HCT116 (cell line): ENCODE measurements around the gene SCTR.

Source experiments
- CEBPB ChIP-seq: IDR thresholded peaks from 2 replicates; pipeline ENCODE4 v1.6.1; 2012; ENCODE audit warnings: low read depth
- CTCF ChIP-seq, 3 experiments: fragments of 200-600 bp in 1 of 3; sonication (generic) in 1 of 3; IDR thresholded peaks in 2 of 3; conservative IDR thresholded peaks in 1 of 3; 2 replicates each; pipeline ENCODE4 v1.5.1; 2012 to 2017; ENCODE audit warnings: low read depth in 2 of 3, low read length in 2 of 3, antibody characterized with exemption in 1 of 3, borderline replicate concordance in 1 of 3, control low read depth in 1 of 3, mild to moderate bottlenecking in 1 of 3, mixed read lengths in 1 of 3, mixed run types in 1 of 3, moderate library complexity in 1 of 3; ENCODE audit not compliant: insufficient read depth in 1 of 3
- ELF1 ChIP-seq: IDR thresholded peaks from 2 replicates; pipeline ENCODE4 v1.6.1; 2012; ENCODE audit warnings: low read depth, borderline replicate concordance
- EZH2 ChIP-seq: fragments of 200-600 bp; sonication (generic); IDR thresholded peaks from 2 replicates; pipeline ENCODE4 v1.6.1; 2017; ENCODE audit warnings: antibody characterized with exemption, mixed run types
- FOSL1 ChIP-seq: IDR thresholded peaks from 2 replicates; pipeline ENCODE4 v1.6.1; 2012; ENCODE audit warnings: low read depth
- RAD21 ChIP-seq: IDR thresholded peaks from 2 replicates; pipeline ENCODE4 v1.6.1; 2012; ENCODE audit warnings: low read depth, mild to moderate bottlenecking
- ZNF274 ChIP-seq: fragments of 200-500 bp; sonication (Bioruptor generic); IDR thresholded peaks from 2 replicates; pipeline ENCODE4 v1.6.1; 2014; ENCODE audit warnings: mild to moderate bottlenecking, low read depth, low read length, inconsistent platforms
- TF ChIP-seq, protein P1 (sequence below): IDR thresholded peaks from 2 replicates; pipeline ENCODE4 v1.6.1; 2012

- TF ChIP-seq, protein P1, sequence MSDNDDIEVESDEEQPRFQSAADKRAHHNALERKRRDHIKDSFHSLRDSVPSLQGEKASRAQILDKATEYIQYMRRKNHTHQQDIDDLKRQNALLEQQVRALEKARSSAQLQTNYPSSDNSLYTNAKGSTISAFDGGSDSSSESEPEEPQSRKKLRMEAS: no peak
- TF ChIP-seq EZH2 (no peak), FOSL1 (no peak), ELF1 (no peak), CEBPB (no peak), CTCF (IDR thresholded peaks at IDR 0.05 in 2 of 3, conservative IDR thresholded peaks at IDR 0.05 in 1 of 3; ENCODE audit: borderline replicate concordance in 1 of 3, insufficient read depth in 1 of 3, low read depth in 2 of 3, low read length in 2 of 3) (no peak), ZNF274 (no peak), RAD21 (no peak)
Measured at GRCh38 chr2:119460076-119460475, 64.2 kb downstream of the SCTR start.
